Esophagus mucosa (tissue), 1 donor: ENCODE measurements around the gene GNAS. TPM values are rescaled to one million over a fixed set of nuclear protein-coding genes. Genes with fewer than 3 reads are reported as not detected.
"Not testable (repeated sequence)": the region's sequence is repeated elsewhere in the genome, so short reads cannot be mapped to it uniquely, and the experiment has no call there.

Source experiments
- ATAC-seq: fragments of 200-7000 bp; cut with Tn5 transposase; one replicate; pipeline ENCODE4 v1.9.1; 2020
- total RNA-seq: library from RNA; stranded (reverse); gene quantifications from one replicate; pipeline ENCODE4 v1.2.4, GENCODE V29; 2023
- donor health status: DM: yes; HTN: yes; CAD: no.

GNAS gene
- 361 TPM for total RNA-seq

- peak; percentile 40 for ATAC-seq
These were observed at the start of gene GNAS for GRCh38 chr20:58852543-58853271. TSS of gene GNAS (plus strand) at chr20:58852716.

GRCh38 chr20:58803533-58803932, 49.0 kb upstream of the GNAS start:
- ATAC-seq, result no peak

- ATAC-seq, result no peak
These were observed 44.7 kb upstream of the GNAS start for GRCh38 chr20:58807801-58808200.

GRCh38 chr20:58808271-58809046, 44.1 kb upstream of the GNAS start:
- no peak for ATAC-seq

GRCh38 chr20:58810116-58810878, 42.2 kb upstream of the GNAS start:
- ATAC-seq, result no peak

- ATAC-seq, result no peak
These were observed 41.7 kb upstream of the GNAS start for GRCh38 chr20:58810879-58811250.

GRCh38 chr20:58811334-58811733, 41.2 kb upstream of the GNAS start:
- no peak for ATAC-seq

- no peak for ATAC-seq
These were observed 39.1 kb upstream of the GNAS start for GRCh38 chr20:58813369-58813768.

- ATAC-seq, result no peak
These were observed 37.1 kb upstream of the GNAS start for GRCh38 chr20:58815448-58815847.

- ATAC-seq, result no peak
These were observed 36.5 kb upstream of the GNAS start for GRCh38 chr20:58816051-58816450.

GRCh38 chr20:58816957-58817651, 35.4 kb upstream of the GNAS start:
- ATAC-seq, result no peak

GRCh38 chr20:58817748-58818147, 34.8 kb upstream of the GNAS start:
- ATAC-seq, result no peak

GRCh38 chr20:58818586-58819285, 33.8 kb upstream of the GNAS start:
- no peak for ATAC-seq

- ATAC-seq, result no peak
These were observed 32.6 kb upstream of the GNAS start for GRCh38 chr20:58819921-58820320.

- ATAC-seq, result not testable (repeated sequence)
These were observed 32.0 kb upstream of the GNAS start for GRCh38 chr20:58820515-58820914.

GRCh38 chr20:58822149-58822548, 30.4 kb upstream of the GNAS start:
- no peak for ATAC-seq

GRCh38 chr20:58822748-58823730, 29.5 kb upstream of the GNAS start:
- ATAC-seq, result no peak

GRCh38 chr20:58824843-58825242, 27.7 kb upstream of the GNAS start:
- no peak for ATAC-seq

GRCh38 chr20:58825450-58825849, 27.1 kb upstream of the GNAS start:
- ATAC-seq, result no peak

- ATAC-seq, result no peak
These were observed 26.2 kb upstream of the GNAS start for GRCh38 chr20:58826271-58826670.

- no peak for ATAC-seq
These were observed 24.4 kb upstream of the GNAS start for GRCh38 chr20:58828136-58828535.
